NOMO-1 (cell line): Measurements from ENCODE around the gene PRSS27.
"Not testable (repeated sequence)": the region's sequence is repeated elsewhere in the genome, so short reads cannot be mapped to it uniquely, and the experiment has no call there.

Experiments
- DNase-seq, 2 experiments: peaks; one replicate each; lab custom pipeline; 2025; ENCODE audit not compliant: unreplicated experiment in 2 of 2; lab: John Stamatoyannopoulos, UW

Gene PRSS27

DNA sequence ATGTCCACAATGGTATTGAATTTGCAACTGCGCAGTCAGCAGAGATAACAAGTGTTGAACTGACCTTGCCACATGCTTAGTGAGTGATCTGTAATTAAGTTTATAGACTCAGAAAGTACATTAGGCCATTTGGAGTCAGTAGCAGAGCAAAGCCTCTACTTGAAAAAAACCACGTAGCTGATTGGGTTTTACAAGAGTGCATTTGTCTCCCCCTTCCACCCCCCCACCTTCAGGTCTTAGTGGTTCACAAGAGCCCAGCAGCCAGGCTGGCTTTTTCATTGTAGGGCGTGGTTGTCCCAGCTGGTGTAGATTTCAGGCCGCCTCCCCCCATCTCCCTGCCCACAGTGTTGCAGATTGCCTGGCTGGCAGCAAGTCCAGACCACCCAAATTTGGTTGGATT is 40.1 kb downstream of the PRSS27 start:
- not testable (repeated sequence) for DNase-seq

- DNase-seq: not testable (repeated sequence)
Measured at GRCh38 chr16:2678206-2678965, 41.6 kb downstream of the PRSS27 start.

DNA sequence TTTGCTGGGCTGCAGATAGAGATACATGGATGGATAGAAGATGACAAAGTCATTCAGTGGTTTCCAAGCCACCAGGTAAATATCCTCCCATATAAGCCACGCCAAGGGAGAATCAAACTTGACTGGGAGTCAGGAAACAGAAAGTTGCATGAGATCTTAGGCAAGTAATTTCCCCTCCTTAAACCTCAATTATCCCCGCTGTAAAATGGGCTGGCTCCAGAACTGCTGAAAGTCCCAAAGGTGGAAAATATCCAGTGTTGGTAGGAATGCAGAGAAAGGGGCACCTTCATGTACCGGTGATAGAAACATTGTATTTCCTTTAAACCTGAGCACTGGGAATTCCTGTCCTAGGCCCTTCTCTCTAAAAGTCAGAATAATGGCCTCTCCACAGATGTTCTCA is 43.1 kb downstream of the PRSS27 start:
- not testable (repeated sequence) for DNase-seq

DNA sequence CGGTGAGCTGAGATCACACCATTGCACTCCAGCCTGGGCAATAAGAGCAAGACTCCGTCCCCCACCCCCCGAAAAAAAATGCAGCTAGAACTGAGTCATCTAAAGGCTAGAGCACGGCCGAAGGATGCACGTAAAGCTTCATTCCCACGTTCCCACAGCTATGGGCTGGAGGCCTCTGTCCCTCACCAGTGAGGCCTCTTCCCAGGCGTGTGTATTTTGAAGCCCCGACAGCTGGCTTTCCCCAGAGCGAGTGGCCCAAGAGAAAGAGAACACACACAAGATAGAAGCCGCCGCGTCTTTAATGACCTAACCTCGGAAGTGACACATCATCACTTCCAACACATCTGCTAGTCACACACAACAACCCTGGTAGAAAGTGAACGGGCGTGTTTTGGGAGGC is 44.3 kb downstream of the PRSS27 start:
- DNase-seq: peak in 1 of 2 experiments; percentile 10

- DNase-seq: no peak
Measured at GRCh38 chr16:2675021-2675420, 45.0 kb downstream of the PRSS27 start.

DNA sequence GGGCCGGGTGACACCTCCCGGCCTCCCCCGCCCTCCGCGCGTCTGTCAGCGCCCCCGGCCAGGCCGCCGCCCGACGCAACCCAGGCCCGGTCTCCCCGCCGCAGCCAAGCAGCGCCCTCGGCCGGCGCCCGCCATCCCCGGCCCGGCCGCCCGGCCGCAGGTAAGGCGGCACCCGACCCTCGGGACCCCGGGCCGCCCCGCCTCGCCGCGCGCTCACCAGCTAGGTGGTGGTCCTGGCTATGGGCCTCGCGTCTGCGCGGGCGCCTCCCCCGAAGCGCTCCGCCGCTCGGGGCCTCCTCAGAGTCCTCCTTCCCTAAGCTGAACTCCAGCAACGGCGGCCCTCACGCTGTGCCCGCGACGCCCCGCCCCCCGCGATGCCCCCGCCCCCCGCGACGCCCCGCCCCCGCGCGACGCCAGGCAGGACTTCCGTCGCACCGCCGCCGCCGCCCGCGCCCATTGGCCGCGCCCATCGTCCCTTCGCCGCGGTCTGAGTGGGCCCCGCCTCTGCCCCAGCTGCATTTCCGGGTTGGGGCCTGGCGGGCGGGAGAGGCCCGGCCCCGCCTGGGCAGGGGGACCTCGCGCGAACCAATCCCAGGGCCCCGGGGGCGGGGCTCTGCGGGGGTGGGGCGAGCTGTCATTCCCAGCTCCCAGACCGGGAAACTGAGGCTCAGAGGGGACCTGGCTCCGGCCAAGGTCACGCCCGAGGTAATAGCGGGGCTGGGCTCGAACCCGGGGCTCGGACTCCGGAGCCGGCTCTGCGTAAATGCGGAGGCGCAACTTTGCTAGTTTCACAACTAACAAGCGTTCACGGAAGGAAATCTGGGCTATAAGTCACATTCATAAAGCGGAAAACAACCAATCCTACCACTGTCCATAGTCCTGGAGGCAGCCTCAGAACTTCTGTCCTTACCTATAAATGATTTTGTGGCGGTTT is 46.7 kb downstream of the PRSS27 start:
- peak; percentile 91 to 97 for DNase-seq

- DNase-seq: no peak
Measured at GRCh38 chr16:2671741-2672140, 48.3 kb downstream of the PRSS27 start.

- not testable (repeated sequence) for DNase-seq
Measured at GRCh38 chr16:2671193-2671592, 48.8 kb downstream of the PRSS27 start.

DNA sequence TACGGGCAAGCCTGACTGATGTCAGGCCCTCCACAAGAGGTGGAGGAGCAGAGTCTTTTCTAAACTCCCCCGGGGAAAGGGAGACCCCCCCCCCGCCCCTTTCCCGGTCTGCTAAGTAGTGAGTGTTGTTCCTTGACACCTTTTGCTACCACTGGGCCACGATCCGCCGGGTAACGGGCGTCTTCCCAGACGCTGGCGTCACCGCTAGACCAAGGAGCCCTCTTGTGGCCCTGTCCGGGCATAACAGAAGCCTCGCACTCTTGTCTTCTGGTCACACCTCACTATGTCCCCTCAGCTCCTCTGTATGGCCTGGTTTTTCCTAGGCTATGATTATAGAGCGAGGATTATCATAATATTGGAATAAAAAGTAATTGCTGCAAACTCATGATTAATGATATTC is 50.0 kb downstream of the PRSS27 start:
- peak in 1 of 2 experiments; percentile 24 for DNase-seq

GRCh38 chr16:2669587-2669986 is 50.4 kb downstream of the PRSS27 start:
- DNase-seq: not testable (repeated sequence)

DNA sequence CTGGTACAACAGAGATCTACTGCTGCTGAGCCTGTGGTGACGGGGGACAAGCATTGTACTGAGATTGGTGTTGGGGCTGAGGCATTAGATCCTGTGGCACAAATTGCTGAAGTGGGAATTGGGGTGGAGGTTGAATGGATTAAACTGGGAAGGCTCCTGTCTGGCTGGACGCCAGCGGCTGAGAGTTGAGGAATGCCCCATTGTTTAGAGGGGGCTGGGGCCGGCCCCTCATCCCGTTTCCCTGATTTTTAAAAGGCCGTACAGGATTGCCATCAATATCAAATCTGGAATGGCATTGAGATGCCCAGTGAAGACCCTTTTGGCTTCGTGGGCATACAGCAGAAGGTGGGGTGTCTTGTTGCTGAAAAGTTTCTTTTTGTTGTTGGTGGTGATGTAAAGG is 53.4 kb downstream of the PRSS27 start:
- not testable (repeated sequence) for DNase-seq

GRCh38 chr16:2664574-2664982 is 55.4 kb downstream of the PRSS27 start:
- DNase-seq: no peak

GRCh38 chr16:2663553-2664546 is 56.2 kb downstream of the PRSS27 start:
- peak; percentile 51 to 77 for DNase-seq
